NCI-H460 (cell line): ENCODE measurements around the gene SLC47A1. TPM values are rescaled to one million over a fixed set of nuclear protein-coding genes. Genes with fewer than 3 reads are reported as not detected.

ENCODE experiments used
- DNase-seq: peaks from one replicate; pipeline ENCODE4 v3.0.0-alpha.2; 2016; ENCODE audit warnings: low read depth; ENCODE audit errors: extremely low read depth
- small RNA-seq, 2 experiments: library from RNA; depleted of rRNA; stranded (forward); fragments of <200 nt; gene quantifications; one replicate each; pipeline ENCODE3, GENCODE V24; 2014
- total RNA-seq: library from RNA; depleted of rRNA; stranded (reverse); fragments of >200 nt; shearing (Covaris generic); gene quantifications from 2 replicates; pipeline ENCODE4 v1.2.3, GENCODE V29; 2014; rRNA removed

SLC47A1 gene
- total RNA-seq, 1 experiment from 2014 or later: 29.6 TPM

DNA sequence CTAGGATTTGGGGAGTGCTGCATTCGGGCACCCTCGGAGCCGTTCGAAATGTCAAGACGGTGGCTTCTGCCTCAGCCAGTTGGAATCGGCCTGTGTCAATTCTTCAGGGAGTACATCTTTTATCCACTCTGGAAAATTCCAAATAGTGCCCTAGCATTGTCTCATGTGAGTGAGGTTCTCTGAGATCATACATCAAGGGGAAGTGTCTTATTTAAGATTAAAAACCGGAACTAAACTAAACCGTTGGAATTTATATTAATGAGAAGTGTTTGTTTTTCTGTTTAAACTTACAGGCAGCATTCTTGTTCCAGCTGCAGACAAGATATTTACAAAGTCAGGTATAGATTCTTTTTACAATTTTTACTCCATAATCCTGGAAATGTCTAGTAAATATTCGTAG, 56.8 kb downstream of the SLC47A1 start:
- no peak for DNase-seq

DNA sequence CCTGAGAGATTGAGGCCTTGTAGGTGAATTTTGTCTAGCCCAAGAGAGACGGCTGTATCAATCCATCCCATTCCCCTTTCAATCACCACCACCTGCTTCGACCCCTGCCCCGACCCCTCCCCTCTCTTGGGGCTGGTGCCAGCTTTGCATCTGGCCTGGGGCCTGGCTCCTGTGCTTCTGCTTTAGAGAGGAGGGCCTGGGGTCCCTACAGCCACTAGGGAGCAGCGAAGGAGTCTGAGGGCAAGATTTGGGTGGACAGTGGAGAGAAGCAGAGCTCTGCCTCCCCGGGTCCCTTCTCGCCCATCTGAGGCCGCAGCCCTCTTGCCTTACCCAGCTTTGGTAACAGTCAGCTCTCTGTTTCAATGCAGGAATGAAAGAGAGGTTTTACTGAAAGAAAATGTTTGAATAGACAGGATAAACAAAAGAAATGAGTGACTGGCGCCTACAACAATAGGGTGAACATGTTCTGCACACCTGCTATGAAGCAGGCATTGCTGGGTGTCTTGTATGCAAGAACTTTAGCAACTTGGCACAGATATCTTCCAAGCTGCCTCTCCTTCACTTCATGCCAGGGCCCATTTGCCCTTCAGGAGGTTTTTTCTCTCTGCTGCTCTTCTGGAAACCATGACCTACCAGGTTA, 57.4 kb downstream of the SLC47A1 start:
- no peak for DNase-seq

DNA sequence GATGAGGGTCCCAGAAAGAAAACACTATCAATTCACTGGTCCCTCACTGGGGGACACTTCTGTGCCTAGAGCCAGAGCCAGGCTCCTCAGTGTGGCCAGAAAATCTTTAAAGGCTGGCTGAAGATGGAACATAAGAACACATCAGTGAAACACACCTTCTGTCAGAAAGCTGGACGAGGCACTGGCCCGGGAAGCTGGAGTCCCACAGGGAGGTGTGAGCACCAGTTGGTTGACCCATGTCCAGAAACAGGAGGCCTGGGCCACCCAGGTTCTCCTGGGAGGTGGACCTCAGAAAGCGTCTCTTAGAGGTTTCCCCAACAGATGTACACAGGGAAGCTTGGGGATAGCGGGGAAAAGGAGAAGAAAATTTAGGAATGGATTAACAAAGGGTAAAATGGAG, 58.7 kb downstream of the SLC47A1 start:
- no peak for DNase-seq

DNA sequence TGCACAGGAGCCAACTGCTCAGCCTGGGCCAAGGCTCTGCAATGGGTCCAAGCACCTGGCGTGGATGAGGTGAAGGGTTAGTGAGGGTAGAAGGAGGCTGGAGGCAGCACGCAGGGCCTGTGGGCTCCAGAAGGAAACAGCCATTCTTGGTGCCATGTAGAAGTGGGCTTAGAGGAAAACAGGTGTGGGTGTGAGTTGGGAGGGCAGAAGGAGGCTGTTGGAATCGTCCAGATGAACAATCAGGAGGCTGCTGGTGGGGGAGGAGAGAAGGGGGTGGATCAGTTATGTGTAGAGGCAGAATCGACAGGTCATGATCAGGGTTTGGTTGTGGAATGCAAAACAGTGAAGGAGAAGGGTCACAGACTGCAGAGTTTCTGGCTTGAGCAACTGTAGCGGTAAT, 63.2 kb downstream of the SLC47A1 start:
- DNase-seq: no peak

DNA sequence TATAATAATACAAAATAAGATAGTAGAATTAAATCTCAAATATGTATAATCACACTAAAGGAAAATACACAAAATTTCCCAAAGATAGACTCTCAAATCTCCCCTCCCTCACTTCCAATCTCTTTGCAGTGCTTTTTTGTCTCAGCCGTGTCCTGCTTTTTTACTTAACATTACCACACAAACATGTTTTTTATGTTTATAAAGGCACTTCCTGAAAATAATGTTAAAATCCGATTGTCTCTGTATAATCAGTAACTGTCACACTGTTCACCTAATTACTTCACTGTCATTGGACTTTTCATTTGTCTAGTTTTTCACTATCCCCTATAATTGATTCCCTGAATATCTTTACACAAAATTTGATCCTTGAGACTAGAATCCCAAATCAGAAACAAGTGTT, 76.7 kb downstream of the SLC47A1 start:
- DNase-seq: no peak

DNA sequence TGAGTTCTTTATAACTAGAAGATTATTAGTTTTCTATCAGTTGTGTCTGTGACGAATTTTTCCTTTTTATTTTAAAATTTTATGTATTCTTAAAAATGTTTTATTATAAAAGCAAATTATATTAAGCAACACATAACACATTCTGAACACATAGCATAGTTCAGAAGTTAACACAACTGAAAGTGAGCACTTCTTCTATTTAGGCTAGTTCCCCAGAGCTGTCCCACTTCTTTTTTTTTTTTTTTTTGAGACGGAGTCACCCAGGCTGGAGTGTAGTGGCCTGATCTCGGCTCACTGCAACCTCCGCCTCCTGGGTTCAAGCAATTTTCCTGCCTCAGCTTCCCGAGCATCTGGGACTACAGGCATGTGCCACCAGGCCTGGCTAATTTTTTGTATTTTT, 77.2 kb downstream of the SLC47A1 start:
- no peak for DNase-seq

DNA sequence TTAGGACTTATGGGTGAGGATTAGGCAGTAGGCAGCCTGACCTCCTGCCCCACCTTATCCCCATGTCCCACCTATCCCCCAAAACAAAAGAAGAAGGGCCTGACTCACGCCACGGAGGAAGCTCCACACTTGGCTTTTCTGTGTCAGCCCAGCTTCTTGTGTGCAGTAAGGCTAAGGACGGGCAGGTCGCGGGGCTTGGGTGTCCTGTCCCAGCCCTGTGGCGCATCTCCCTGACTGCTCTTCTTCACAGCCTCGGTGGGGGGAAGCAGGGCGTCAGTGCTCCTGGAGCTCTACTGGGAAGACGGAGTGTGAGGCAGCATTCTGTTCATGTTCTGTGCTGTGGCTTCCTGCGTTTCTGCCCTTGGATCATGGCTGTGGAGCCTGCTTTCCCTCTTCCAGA, 80.3 kb downstream of the SLC47A1 start:
- DNase-seq: no peak

DNA sequence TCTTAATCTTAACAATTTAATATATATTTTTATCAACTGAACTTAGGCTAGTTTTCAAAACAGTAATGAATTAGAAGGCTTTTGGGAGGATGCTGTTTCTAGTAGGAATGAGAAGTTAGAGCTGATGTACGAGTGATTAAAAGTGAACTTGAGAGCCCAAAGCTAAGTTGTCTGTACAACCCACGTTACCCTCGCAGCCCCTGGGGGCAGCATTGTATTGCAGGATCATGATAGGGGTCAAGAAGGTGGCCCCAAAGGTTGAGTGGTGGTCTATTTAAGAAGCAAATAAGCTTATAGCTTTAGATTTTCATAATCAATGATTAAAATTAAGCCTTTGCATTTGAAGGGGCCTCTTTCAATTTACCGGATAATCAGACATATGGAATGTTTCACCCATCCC, 81.2 kb downstream of the SLC47A1 start:
- no peak for DNase-seq

DNA sequence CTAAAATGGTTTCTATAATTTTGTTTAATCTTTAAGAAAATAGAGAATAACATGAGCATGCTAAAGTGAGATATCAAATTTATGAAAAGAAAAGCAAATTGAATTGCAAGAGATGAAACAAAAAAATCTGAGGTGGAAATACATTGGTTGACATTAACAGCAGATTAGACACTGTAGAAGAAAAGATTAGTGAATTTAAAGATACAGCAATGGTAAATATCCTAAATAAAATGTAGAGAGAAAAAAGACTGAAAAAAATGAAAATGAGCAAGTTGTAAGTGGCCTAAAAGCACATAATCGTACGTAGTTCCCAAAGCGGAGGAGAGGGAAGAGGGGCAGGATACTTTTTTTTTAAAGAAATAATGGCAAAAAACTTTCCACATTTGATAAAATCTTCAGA, 84.4 kb downstream of the SLC47A1 start:
- no peak for DNase-seq

DNA sequence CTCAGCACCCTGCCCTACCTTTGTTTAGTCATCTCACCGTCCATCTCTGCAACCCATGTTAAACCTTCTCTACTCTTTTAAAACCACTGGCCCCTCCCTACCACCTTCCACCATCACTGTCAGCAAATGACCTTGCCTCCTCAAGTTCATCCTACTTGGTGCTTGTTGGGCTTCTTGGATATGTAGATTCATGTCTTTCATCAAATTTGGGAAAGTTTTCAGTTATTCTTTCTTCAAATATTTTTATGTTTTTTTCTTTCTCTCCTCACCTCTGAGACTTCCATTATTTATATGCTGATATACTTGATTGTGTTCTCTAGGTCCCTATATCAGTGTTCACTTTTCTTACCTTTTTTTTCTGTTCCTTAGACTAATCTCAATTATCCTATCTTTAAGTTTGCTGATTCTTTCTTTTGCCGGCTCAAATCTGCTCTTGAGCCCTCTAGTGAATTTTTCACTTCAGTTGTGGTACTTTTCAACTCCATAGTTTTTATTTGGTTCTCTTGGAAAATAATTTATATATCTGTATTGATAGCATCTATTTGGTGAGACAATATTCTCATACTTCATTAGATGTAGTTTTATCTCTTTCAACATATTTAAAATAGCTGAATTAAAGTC, 86.2 kb downstream of the SLC47A1 start:
- no peak for DNase-seq

DNA sequence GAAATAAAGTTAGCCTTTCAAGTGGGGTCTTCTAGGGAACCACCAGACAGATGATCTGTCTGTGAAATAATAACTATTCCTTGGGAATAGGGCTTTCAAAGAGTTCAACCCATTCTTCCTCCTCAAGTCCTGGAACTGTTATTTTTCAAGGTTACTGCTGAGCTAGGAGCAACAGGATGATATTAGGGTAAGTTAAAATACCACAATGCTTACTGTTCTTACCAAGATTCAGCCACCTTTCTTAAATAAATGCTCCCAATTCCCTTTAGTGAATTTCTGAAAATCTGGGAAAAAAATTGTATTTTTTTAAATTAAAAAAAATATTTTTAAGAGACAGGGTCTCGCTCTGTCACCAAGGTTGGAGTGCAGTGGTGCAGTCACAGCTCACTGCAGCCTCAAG, 88.0 kb downstream of the SLC47A1 start:
- no peak for DNase-seq

DNA sequence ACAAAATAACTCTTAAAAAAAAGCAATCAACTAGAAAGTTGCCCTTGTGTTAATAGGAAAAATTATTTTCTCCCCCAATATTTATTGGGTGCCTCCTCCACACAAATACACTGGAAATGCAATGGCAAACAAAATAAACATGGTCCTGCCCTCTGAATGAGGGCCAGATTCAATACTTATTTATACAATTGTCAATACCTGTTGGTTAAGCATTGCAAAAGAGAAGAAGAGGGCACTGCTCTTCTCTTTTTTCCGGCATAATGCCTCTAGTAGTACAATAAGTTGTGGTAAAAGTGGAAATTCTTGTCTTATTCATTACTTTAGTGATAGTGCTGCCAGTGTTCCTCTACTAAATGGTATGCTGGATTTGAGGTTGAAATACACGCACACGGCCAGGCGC, 92.4 kb downstream of the SLC47A1 start:
- DNase-seq: no peak

Small RNA genes lying within 50 kb of the gene (small RNA-seq; reads per million reads assigned to genes)
- 0 reads per million in 2 experiments for gene AC025627.2
- gene NMTRQ-TTG12-1: 0 reads per million in 2 experiments

Other genes starting within 250 kb of the SLC47A1 start
- gene B9D1, start 171.1 kb upstream of the SLC47A1 start, total RNA-seq: 20.2 and 20.6 TPM in 2 replicates
- gene MAPK7, start 155.4 kb upstream of the SLC47A1 start, total RNA-seq: 5.4 and 6.5 TPM in 2 replicates
- gene MFAP4, start 146.7 kb upstream of the SLC47A1 start, total RNA-seq: not detected in 2 replicates
- gene RNF112, start 122.6 kb upstream of the SLC47A1 start, total RNA-seq: 0.20 TPM in 2 replicates
- 186 and 191 TPM in 2 replicates for gene ALDH3A2, start 114.9 kb downstream of the SLC47A1 start, total RNA-seq
- not detected in 2 replicates for gene SLC47A2, start 182.7 kb downstream of the SLC47A1 start, total RNA-seq
- gene ALDH3A1, start 214.4 kb downstream of the SLC47A1 start, total RNA-seq: 403 and 460 TPM in 2 replicates